Keratinocyte (primary cell): Measurements from ENCODE around the gene NFYA. TPM values are rescaled to one million over a fixed set of nuclear protein-coding genes. Genes with fewer than 3 reads are reported as not detected.

Source experiments
- DNase-seq: peaks from one replicate; pipeline ENCODE4 v3.0.0-alpha.2; 2011; ENCODE audit warnings: low read depth, missing footprints, low spot score
- FAIRE-seq: peaks from 2 replicates; lab custom pipeline; 2011; peaks lifted over from hg19 to GRCh38; lab: Jason Lieb, UNC
- H2AFZ ChIP-seq: 2 replicates; pipeline ENCODE4 v1.6.0; 2012; ENCODE audit warnings: low read length, control low read depth, inconsistent platforms; ENCODE audit not compliant: control insufficient read depth
- H3K27ac ChIP-seq: 2 replicates; pipeline ENCODE4 v1.5.1; 2011; ENCODE audit warnings: low read length; ENCODE audit not compliant: control insufficient read depth, insufficient read depth
- H3K27me3 ChIP-seq: 3 replicates; pipeline ENCODE4 v1.6.0; 2011; ENCODE audit warnings: low read length; ENCODE audit not compliant: control insufficient read depth, insufficient read depth; ENCODE audit errors: extremely low read depth
- H3K36me3 ChIP-seq, 2 experiments: 2 replicates in 1 of 2; 3 replicates in 1 of 2; pipeline ENCODE4 v1.5.1; 2011; ENCODE audit warnings: low read length in 2 of 2, mild to moderate bottlenecking in 1 of 2; ENCODE audit not compliant: control insufficient read depth in 2 of 2, insufficient read depth in 2 of 2; ENCODE audit errors: extremely low read depth in 1 of 2
- H3K4me1 ChIP-seq: 3 replicates; pipeline ENCODE4 v1.5.1; 2011; ENCODE audit warnings: low read length; ENCODE audit not compliant: control insufficient read depth, insufficient read depth; ENCODE audit errors: extremely low read depth
- H3K4me2 ChIP-seq: 3 replicates; pipeline ENCODE4 v1.6.0; 2011; ENCODE audit warnings: low read depth, low read length; ENCODE audit not compliant: control insufficient read depth, insufficient read depth; ENCODE audit errors: extremely low read depth
- H3K4me3 ChIP-seq, 3 experiments: fragments of 200-600 bp in 1 of 3; sonication (generic) in 1 of 3; 2 replicates in 2 of 3; 3 replicates in 1 of 3; pipeline ENCODE4 v1.5.1; 2011 to 2016; ENCODE audit warnings: low read length in 3 of 3, mild to moderate bottlenecking in 3 of 3, control low read depth in 2 of 3, inconsistent platforms in 1 of 3, low read depth in 1 of 3, mixed read lengths in 1 of 3, mixed run types in 1 of 3, moderate library complexity in 1 of 3; ENCODE audit not compliant: control insufficient read depth in 2 of 3, insufficient read depth in 2 of 3; ENCODE audit errors: extremely low read depth in 1 of 3
- H3K79me2 ChIP-seq: 2 replicates; pipeline ENCODE4 v1.6.0; 2012; ENCODE audit warnings: low read length; ENCODE audit not compliant: control insufficient read depth, insufficient read depth
- H3K9ac ChIP-seq: 3 replicates; pipeline ENCODE4 v1.6.0; 2011; ENCODE audit warnings: low read length; ENCODE audit not compliant: control insufficient read depth, insufficient read depth; ENCODE audit errors: extremely low read depth
- H3K9me1 ChIP-seq: 3 replicates; pipeline ENCODE4 v1.6.0; 2011; ENCODE audit warnings: low read length; ENCODE audit not compliant: control insufficient read depth, insufficient read depth; ENCODE audit errors: extremely low read depth
- H3K9me3 ChIP-seq: 2 replicates; pipeline ENCODE4 v1.5.1; 2012; ENCODE audit warnings: low read depth, low read length; ENCODE audit not compliant: control insufficient read depth
- H4K20me1 ChIP-seq: 3 replicates; pipeline ENCODE4 v1.6.0; 2011; ENCODE audit warnings: low read length; ENCODE audit not compliant: control insufficient read depth, insufficient read depth; ENCODE audit errors: extremely low read depth
- EZH2 ChIP-seq: IDR thresholded peaks from one replicate; pipeline ENCODE4 v1.6.1; 2012; ENCODE audit warnings: inconsistent platforms, mild to moderate bottlenecking, low read length, moderate library complexity
- dilution Hi-C: fragments of 300-500 bp; cut with MboI; formaldehyde crosslinking; loops from one replicate; pipeline ENCODE4 v1.7.0; 2020; ENCODE audit warnings: low sequenced_read_pairs; ENCODE audit not compliant: extremely low pct_ligation_motif_present
- polyA plus RNA-seq, 5 experiments: library from polyadenylated mRNA; depleted of rRNA in 3 of 5; stranded (reverse) in 3 of 5; stranded (forward) in 1 of 5; unstranded in 1 of 5; fragments of >200 nt; gene quantifications; 1 replicate in 1 of 5; 2 replicates in 3 of 5; 3 replicates in 1 of 5; pipeline versions ENCODE4 v1.2.1 to v1.2.3, GENCODE V29; 2011 to 2012; ENCODE audit warnings: missing spikeins in 2 of 5, low read depth in 1 of 5, low replicate concordance in 1 of 5
- TF ChIP-seq, protein P1 (sequence below), 3 experiments: IDR thresholded peaks in 1 of 3; conservative IDR thresholded peaks in 1 of 3; optimal IDR thresholded peaks in 1 of 3; 2 replicates in 2 of 3; 3 replicates in 1 of 3; pipeline versions ENCODE3 to v1.5.1; 2011; ENCODE audit warnings: low read length in 3 of 3, mild to moderate bottlenecking in 3 of 3, moderate library complexity in 2 of 3, control low read depth in 1 of 3, inconsistent platforms in 1 of 3; ENCODE audit not compliant: insufficient read depth in 2 of 3; ENCODE audit errors: extremely low read depth in 1 of 3

NFYA gene
- polyA plus RNA-seq, 1 donor (not counting 4 experiments of a cell fraction or from before 2014, with no cell fraction given) = 17.1 TPM

DNA sequence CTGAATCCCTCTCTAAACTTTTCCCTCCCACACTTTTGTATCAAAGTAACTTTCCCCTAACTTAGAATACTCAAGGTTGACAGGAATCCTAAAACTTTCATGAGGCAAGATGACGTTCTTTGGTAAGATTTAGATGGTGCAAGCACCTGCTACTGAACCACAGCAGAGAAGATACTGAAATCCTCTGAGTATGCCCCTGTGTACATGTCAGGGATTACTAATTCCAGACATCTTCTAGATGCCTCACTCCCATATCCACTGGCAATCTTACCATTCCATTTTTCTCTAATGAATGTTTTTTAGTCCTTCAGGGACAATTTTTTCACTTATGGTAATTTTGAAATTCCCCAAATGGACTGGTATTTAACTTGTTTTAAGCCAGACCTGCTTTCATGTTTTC lies 10.7 kb upstream of the NFYA start:
- H3K27ac ChIP-seq = no peak overlapping the region
- H3K9ac ChIP-seq = no peak overlapping the region
- no peaks in the 10 kb centered on the region for H3K79me2 ChIP-seq
- H3K9me1 ChIP-seq = no peaks in the 10 kb centered on the region
- no peaks in the 10 kb centered on the region for H4K20me1 ChIP-seq
- DNase-seq (no peak), FAIRE-seq (no peak)
- no peak overlapping the region for H2AFZ ChIP-seq
- no peak overlapping the region for H3K4me2 ChIP-seq
- no peak overlapping the region for H3K4me3 ChIP-seq
- TF ChIP-seq, protein P1, sequence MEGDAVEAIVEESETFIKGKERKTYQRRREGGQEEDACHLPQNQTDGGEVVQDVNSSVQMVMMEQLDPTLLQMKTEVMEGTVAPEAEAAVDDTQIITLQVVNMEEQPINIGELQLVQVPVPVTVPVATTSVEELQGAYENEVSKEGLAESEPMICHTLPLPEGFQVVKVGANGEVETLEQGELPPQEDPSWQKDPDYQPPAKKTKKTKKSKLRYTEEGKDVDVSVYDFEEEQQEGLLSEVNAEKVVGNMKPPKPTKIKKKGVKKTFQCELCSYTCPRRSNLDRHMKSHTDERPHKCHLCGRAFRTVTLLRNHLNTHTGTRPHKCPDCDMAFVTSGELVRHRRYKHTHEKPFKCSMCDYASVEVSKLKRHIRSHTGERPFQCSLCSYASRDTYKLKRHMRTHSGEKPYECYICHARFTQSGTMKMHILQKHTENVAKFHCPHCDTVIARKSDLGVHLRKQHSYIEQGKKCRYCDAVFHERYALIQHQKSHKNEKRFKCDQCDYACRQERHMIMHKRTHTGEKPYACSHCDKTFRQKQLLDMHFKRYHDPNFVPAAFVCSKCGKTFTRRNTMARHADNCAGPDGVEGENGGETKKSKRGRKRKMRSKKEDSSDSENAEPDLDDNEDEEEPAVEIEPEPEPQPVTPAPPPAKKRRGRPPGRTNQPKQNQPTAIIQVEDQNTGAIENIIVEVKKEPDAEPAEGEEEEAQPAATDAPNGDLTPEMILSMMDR (optimal IDR thresholded peaks at IDR 0.05 in 1 of 3, IDR thresholded peaks at IDR 0.05 in 1 of 3, conservative IDR thresholded peaks at IDR 0.05 in 1 of 3; ENCODE audit: extremely low read depth in 1 of 3, insufficient read depth in 2 of 3, low read length in 3 of 3) = no peak
- no peak for TF ChIP-seq EZH2
- dilution Hi-C loops = no loop called here
- no peaks in the 10 kb centered on the region for H3K27me3 ChIP-seq
- no peaks in the 10 kb centered on the region for H3K9me3 ChIP-seq
- H3K4me1 ChIP-seq = peaks cover 14% of the 10 kb centered on the region
- H3K36me3 ChIP-seq = peaks cover 2 to 3% of the 10 kb centered on the region in 2 experiments

DNA sequence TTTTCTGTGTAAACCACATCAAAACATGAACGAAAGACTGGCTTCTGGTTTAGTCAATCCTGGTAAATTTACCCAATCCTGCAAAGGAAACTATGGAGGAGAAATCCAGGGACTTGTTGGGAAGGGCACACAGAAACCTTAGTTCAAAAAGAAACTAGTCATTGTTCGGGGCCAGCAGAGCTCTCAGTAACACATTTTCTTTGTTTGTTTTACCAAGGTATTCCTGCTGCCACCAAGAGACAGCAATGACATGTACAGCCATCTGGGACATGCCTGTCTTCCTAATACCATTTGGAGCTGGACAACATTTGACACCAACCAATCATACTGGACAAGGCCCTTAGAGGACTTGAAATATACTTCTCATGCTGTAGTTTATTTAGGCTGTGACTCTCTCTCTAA lies 8.9 kb upstream of the NFYA start:
- Histone ChIP-seq H3K79me2 (no peaks in the 10 kb centered on the region), H2AFZ (no peak overlapping the region), H3K4me2 (no peak overlapping the region), H3K9me1 (no peaks in the 10 kb centered on the region), H3K4me3 (no peak overlapping the region), H3K9ac (no peak overlapping the region), H3K9me3 (no peaks in the 10 kb centered on the region), H4K20me1 (no peaks in the 10 kb centered on the region), H3K4me1 (peaks cover 10% of the 10 kb centered on the region), H3K36me3 (peaks cover 2 to 6% of the 10 kb centered on the region in 2 experiments), H3K27ac (no peak overlapping the region), H3K27me3 (no peaks in the 10 kb centered on the region)
- dilution Hi-C loops = no loop called here
- no peak for TF ChIP-seq EZH2
- TF ChIP-seq, protein P1 (optimal IDR thresholded peaks at IDR 0.05 in 1 of 3, IDR thresholded peaks at IDR 0.05 in 1 of 3, conservative IDR thresholded peaks at IDR 0.05 in 1 of 3; ENCODE audit: extremely low read depth in 1 of 3, insufficient read depth in 2 of 3, low read length in 3 of 3) = no peak
- DNase-seq (no peak), FAIRE-seq (no peak)
